ENCODE data around the gene AP1S1. TPM values are rescaled to one million over a fixed set of nuclear protein-coding genes. Genes with fewer than 3 reads are reported as not detected.

AP1S1 gene
- total and polyA plus RNA-seq, 2 of the 13 experiments (the other 11 are each of a cell fraction or from before 2014, with no cell fraction given), result 57.5 to 68.1 TPM

GRCh38 chr7:101165075-101165957, 11.0 kb downstream of the AP1S1 start, which contains the start of gene VGF (continued):
- TF ChIP-seq JUN (CRISPR knock-in tag; IDR thresholded peaks at IDR 0.05) (0 out of 2 replicates have a peak, but pooled peaks have one; percentile 43), ZBTB33 (CRISPR knock-in tag; IDR thresholded peaks at IDR 0.05) (peak; percentile 72), MTA1 (CRISPR knock-in tag; IDR thresholded peaks at IDR 0.05; ENCODE audit: borderline replicate concordance) (0 out of 2 replicates have a peak, but pooled peaks have one; percentile 34), HMGA1 (CRISPR knock-in tag; conservative IDR thresholded peaks at IDR 0.05) (no peak), ZNF563 (CRISPR knock-in tag; IDR thresholded peaks at IDR 0.05) (peak; percentile 100), ZNF598 (CRISPR knock-in tag; IDR thresholded peaks at IDR 0.05; ENCODE audit: borderline replicate concordance) (peak; percentile 91; the same call in 1 of the 2 replicates), ATAD3A (CRISPR knock-in tag; IDR thresholded peaks at IDR 0.05) (peak; percentile 96; the same call in 1 of the 2 replicates), HMG20B (CRISPR knock-in tag; conservative IDR thresholded peaks at IDR 0.05) (peak; percentile 77; the same call in 1 of the 2 replicates), NFKBIZ (CRISPR knock-in tag; IDR thresholded peaks at IDR 0.05) (peak; percentile 99), JUND (CRISPR knock-in tag; IDR thresholded peaks at IDR 0.05) (peak; percentile 56; the same call in 1 of the 2 replicates), FOXC1 (CRISPR knock-in tag; IDR thresholded peaks at IDR 0.05; ENCODE audit: borderline replicate concordance) (peak; percentile 98), NCOR1 (IDR thresholded peaks at IDR 0.05; ENCODE audit: borderline replicate concordance, low read length) (no peak), USF2 (IDR thresholded peaks at IDR 0.05; ENCODE audit: low read depth, low read length) (peak; percentile 87), USF2 (CRISPR knock-in tag; IDR thresholded peaks at IDR 0.05; ENCODE audit: borderline replicate concordance) (peak; percentile 97), ATF7-NPFF (CRISPR knock-in tag; IDR thresholded peaks at IDR 0.05; ENCODE audit: low read depth) (peak; percentile 99), WIZ (CRISPR knock-in tag; IDR thresholded peaks at IDR 0.05) (peak; percentile 99), ZNF124 (CRISPR knock-in tag; IDR thresholded peaks at IDR 0.05) (peak; percentile 99), ZNF704 (CRISPR knock-in tag; IDR thresholded peaks at IDR 0.05; ENCODE audit: borderline replicate concordance) (peak; percentile 97), ZNF3 (CRISPR knock-in tag; IDR thresholded peaks at IDR 0.05) (no peak), ZBTB10 (CRISPR knock-in tag; IDR thresholded peaks at IDR 0.05; ENCODE audit: borderline replicate concordance) (peak; percentile 94), SP4 (CRISPR knock-in tag; IDR thresholded peaks at IDR 0.05) (peak; percentile 92)

Measured in HepG2 (cell line).